GM23338 (cell line): ENCODE data around the gene CAPN8.

Source experiments
- CREB1 ChIP-seq: fragments of 250-450 bp; sonication (Bioruptor Pico); IDR thresholded peaks from 2 replicates; pipeline ENCODE4 v1.5.0; 2020; ENCODE audit warnings: low read depth, mild to moderate bottlenecking, moderate library complexity
- CTCF ChIP-seq, 2 experiments: fragments of 200-600 bp in 1 of 2; sonication (generic) in 1 of 2; conservative IDR thresholded peaks; 2 replicates each; pipeline versions ENCODE4 v1.5.1 to v1.6.1; 2016 to 2017; ENCODE audit warnings: antibody characterized with exemption in 2 of 2, low read depth in 2 of 2, mild to moderate bottlenecking in 2 of 2, moderate library complexity in 1 of 2
- ETS1 ChIP-seq: IDR thresholded peaks from 2 replicates; pipeline ENCODE4 v1.6.1; 2016; ENCODE audit warnings: antibody characterized with exemption
- EZH2 ChIP-seq: fragments of 200-600 bp; sonication (generic); IDR thresholded peaks from one replicate; pipeline ENCODE4 v1.8.0; 2017; ENCODE audit warnings: antibody characterized with exemption, mild to moderate bottlenecking, low read depth; ENCODE audit not compliant: unreplicated experiment
- EZH2phosphoT487 ChIP-seq: fragments of 200-600 bp; sonication (generic); IDR thresholded peaks from one replicate; pipeline ENCODE4 v1.8.1; 2018; ENCODE audit warnings: antibody characterized with exemption; ENCODE audit not compliant: unreplicated experiment
- JUNB ChIP-seq: IDR thresholded peaks from one replicate; pipeline ENCODE4 v1.6.1; 2016; ENCODE audit warnings: antibody characterized with exemption; ENCODE audit not compliant: unreplicated experiment
- NANOG ChIP-seq: IDR thresholded peaks from 2 replicates; pipeline ENCODE4 v1.6.1; 2016; ENCODE audit warnings: antibody characterized with exemption, borderline replicate concordance
- POLR2AphosphoS5 ChIP-seq: IDR thresholded peaks from 2 replicates; pipeline ENCODE4 v1.6.1; 2016; ENCODE audit warnings: antibody characterized with exemption, low read depth
- REST ChIP-seq: IDR thresholded peaks from one replicate; pipeline ENCODE4 v1.6.1; 2018; ENCODE audit warnings: antibody characterized with exemption; ENCODE audit not compliant: unreplicated experiment
- STAT1 ChIP-seq: IDR thresholded peaks from one replicate; pipeline ENCODE4 v1.6.1; 2016; ENCODE audit warnings: antibody characterized with exemption; ENCODE audit not compliant: unreplicated experiment
- ZNF114 ChIP-seq: fragments of 250-450 bp; sonication (Bioruptor Pico); IDR thresholded peaks from 2 replicates; pipeline ENCODE4 v1.5.0; 2020; ENCODE audit warnings: mild to moderate bottlenecking, moderate library complexity
- ZNF331 ChIP-seq: fragments of 250-450 bp; sonication (Bioruptor Pico); IDR thresholded peaks from 2 replicates; pipeline ENCODE4 v1.5.0; 2020; ENCODE audit warnings: low read depth, mild to moderate bottlenecking, moderate library complexity
- ZNF462 ChIP-seq: fragments of 250-450 bp; sonication (Bioruptor Pico); IDR thresholded peaks from 2 replicates; pipeline ENCODE4 v1.5.0; 2020; ENCODE audit warnings: mild to moderate bottlenecking, moderate library complexity

- TF ChIP-seq CTCF (conservative IDR thresholded peaks at IDR 0.05; ENCODE audit: low read depth in 2 of 2) (no peak), EZH2 (no peak), ZNF331 (no peak), CREB1 (CRISPR knock-in tag) (no peak), EZH2phosphoT487 (no peak), REST (no peak), POLR2AphosphoS5 (no peak), ETS1 (no peak), JUNB (no peak), ZNF462 (no peak), STAT1 (no peak), NANOG (no peak), ZNF114 (no peak)
These were observed 48.9 kb downstream of the CAPN8 start for GRCh38 chr1:223616586-223616985.
